NCI-H2196 treated with DMSO at 0.1 percent for 48 hours (cell line): ENCODE results near the gene CDK19.
A peak's percentile ranks its signal among the peaks of the same experiment; 100 is the strongest.
"Not testable (repeated sequence)": the region's sequence is repeated elsewhere in the genome, so short reads cannot be mapped to it uniquely, and the experiment has no call there.

Source experiments
- DNase-seq: peaks from one replicate; lab custom pipeline; 2025; ENCODE audit not compliant: unreplicated experiment; lab: John Stamatoyannopoulos, UW

Gene CDK19

DNA sequence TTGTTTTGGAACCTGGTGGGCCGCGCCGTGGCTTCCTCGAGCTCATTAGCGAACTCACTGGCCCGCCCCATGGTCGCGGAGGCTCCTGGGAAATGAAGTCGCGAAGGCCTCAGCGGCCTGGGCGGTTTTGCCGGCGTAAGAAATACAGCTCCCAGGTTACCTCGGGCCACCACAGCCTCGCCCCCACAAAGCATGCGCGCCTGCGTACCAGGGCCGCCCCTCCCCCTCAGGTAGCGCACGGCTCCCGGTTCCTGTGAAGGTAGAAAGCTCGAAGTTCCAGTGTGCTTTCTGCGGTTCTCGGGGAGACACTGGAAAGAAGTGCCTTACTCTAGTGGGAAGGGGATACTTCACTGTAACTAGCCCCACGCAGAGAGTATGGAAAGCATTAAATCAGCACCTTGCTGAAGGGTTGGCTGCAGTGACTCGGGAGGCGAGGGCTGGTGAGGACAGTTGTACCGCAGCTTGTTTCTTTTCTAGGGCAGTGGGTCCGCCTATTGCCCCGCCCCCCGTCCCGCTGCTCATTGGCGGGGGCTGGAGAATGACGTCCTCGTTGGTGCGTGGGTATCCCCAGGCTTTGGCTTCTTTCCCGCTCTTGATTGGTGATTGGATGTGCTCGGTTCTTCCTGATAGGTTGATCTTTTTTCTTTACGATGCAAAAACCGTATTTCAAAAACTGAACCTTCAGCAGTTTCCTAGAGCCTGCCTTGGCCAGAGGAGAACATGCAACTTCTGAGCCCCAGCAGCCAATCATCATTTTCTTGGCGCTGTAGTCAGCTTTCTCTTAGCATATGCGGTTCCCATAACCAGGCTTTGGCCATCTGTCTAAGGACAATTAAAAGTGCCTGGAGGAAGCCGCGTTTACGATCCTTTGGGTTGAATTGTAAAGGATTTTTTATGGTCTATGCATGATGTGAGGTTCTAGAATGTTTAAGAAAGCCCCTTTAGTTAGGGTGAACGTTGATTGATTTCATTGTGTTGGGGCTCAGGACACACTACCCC is at the start of gene CDK19:
CDK19 (minus strand) TSS at position 59 of the 999 bp plus-strand sequence. CDS start 333 bp downstream, outside the sequence.
- DNase-seq = peak; percentile 97

DNA sequence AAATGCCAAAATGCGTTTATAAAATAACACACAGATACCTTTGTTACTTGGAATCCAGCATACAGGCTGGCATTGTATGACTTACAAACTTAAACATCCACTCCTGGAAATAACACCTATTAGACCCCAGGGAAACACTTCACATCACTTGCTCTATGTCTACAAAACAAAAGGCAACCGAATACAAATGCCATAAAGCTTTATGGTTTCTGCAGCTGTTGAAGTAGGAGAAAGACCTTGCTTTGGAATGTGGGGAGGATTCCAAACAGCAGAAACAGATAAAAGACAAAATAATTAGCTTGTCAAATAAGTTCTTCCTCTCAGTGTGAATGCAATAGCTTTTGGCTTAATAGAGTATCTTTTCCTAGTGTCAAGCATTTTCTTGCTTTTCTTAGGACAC is 49.6 kb upstream of the CDK19 start:
- no peak for DNase-seq

DNA sequence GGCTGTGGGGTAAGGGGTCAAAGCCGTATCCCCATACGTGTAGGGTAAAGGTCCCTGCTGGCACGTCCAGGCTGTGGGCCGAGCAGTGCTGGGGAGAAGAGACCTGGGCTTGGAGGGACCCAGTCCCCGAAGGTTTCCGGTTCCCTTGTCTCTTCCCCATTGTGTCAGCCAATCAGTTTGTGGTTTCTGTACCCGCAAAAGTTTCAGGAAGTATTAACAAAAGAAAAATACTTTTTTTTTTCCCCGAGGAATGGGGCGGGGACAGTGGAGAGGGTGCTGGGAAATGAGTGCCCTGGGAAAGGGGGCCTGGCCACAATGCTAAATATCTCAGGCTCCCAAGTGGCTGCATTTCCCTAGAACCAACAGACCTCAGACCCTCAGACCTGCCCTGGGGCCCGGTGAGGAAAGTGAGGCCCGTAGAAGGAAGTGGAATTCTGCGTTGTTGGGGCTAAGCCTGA is 44.1 kb upstream of the CDK19 start:
- no peak for DNase-seq

GRCh38 chr6:110858562-110859214 is 43.4 kb upstream of the CDK19 start:
- no peak for DNase-seq

GRCh38 chr6:110858016-110858415 is 42.7 kb upstream of the CDK19 start:
- DNase-seq = no peak

DNA sequence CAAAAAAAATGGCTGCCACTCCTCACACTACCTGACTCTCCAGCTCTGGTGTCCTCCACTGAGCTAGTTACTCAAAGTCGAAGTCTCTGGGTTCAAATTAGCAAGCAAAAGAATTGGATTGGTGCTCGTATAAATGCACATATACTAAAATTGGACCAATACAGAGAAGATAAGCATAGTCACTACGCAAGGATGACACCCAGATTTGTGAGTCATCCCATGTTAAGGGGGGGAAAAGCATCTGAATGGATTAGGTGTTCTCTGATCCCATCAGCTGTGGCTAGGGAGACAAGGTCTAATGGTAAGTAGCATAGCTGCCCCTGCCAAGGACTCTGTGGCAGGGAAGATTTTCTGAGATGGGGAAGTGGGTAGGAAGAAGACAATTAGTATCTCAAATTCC is 41.0 kb upstream of the CDK19 start:
- no peak for DNase-seq

DNA sequence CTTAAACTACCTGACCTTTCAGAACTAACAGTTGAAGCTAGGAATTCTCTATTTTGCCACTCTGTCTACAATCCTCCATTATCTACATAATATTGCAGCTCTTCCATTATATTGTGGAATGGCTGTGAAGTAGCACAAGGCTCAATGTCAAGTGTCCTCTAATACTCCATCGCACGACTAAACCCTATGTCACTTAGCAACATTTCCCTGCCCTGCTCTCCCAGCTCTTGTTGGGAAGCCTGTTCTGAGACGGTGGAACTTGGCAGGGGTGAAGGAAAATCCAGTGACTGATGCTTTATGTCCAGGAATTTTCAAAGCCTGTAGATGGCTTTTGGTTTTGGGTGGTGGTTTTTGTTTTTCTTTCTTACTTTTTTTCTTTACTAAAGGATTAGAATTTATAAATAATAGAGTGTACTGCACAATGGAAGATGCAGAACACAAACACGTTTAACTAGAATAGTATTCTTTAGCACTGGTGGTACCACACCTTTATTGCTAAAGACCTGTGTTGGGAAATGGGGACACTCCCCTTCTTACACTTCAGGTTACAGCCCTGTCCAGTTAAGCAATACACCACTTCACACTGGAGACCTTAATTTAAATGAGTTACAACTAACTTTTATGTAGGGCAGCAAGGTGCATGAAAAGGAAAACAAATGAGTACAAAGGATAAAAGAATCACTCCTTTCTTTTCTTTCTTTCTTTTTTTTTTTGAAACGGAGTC is 38.6 kb upstream of the CDK19 start:
- no peak for DNase-seq

DNA sequence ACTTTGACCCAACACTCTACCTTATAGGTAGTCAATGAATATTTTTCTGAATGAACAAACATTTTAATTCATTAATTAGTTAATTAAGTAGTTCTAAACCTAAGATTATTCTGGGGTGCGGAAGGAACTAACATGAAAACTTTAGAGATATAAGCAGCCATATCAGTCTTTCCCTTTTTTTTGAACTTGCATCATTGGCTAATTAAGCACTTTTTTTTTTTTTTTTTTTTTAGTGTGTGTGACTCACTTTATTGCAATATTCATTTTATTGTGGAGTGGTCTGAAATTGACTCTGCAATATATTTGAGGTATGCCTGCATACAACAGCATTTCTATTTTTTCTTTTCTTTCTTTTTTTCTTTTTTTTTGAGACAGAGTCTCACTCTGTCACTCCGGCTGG is 37.5 kb upstream of the CDK19 start:
- DNase-seq = no peak

- DNase-seq = no peak
Measured at GRCh38 chr6:110849781-110850180, 34.5 kb upstream of the CDK19 start.

- DNase-seq = no peak
Measured at GRCh38 chr6:110841266-110841665, 26.0 kb upstream of the CDK19 start.

GRCh38 chr6:110835751-110836150 is 20.5 kb upstream of the CDK19 start:
- not testable (repeated sequence) for DNase-seq

DNA sequence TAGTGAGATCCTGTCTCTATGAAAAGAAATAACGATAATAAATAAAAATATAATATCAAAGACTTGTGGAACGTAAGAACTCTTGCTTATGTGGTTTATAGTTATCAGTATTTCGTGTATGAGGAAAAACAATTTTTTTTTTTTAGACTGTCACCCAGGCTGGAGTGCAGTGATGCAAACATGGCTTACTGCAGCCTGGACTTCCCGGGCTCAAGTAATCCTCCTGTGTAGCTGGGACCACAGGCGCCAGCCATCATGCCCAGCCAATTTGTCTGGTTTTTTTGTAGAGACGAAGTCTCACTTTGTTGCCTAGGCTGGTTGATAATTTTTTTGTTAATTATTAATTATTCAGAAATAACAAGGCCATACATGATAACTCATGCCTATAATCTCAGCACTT is 18.6 kb upstream of the CDK19 start:
- no peak for DNase-seq

DNA sequence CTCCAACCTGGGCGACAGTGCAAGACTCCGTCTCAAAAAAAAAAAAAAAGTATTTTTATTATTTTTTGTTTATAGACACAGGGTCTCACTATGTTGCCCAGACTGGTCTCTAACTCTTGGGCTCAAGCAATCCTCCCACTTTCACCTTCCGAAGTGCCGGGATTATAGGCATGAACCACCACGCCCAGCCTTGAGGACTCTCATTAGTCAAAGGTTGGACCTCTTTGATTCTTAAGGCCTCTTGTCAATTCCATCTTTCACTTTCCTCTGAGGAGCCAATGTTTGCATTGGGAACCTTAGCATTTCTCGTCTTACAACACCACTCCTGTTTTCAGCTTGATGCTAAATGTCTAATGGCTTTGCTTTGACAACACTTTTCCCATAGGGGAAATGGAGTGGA is 16.1 kb upstream of the CDK19 start:
- no peak for DNase-seq

DNA sequence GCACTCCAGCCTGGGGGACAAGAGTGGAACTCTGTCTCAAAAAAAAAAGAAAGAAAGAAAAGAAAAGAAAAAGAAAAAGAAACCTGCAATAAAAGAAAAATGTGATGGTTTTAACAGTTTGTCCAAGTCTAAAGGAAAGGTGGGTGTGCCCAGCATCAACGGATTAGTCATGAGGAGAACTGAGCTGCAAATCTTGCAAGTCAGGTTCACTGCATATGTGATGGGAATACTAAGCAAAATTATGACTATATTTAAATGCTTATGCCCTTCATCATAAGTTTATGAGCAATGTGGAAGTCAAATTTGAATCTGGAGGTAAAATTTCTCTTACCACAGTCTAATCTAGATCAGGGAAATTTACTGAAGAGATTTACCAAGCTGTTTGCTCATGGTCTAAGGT is 13.1 kb upstream of the CDK19 start:
- no peak for DNase-seq

DNA sequence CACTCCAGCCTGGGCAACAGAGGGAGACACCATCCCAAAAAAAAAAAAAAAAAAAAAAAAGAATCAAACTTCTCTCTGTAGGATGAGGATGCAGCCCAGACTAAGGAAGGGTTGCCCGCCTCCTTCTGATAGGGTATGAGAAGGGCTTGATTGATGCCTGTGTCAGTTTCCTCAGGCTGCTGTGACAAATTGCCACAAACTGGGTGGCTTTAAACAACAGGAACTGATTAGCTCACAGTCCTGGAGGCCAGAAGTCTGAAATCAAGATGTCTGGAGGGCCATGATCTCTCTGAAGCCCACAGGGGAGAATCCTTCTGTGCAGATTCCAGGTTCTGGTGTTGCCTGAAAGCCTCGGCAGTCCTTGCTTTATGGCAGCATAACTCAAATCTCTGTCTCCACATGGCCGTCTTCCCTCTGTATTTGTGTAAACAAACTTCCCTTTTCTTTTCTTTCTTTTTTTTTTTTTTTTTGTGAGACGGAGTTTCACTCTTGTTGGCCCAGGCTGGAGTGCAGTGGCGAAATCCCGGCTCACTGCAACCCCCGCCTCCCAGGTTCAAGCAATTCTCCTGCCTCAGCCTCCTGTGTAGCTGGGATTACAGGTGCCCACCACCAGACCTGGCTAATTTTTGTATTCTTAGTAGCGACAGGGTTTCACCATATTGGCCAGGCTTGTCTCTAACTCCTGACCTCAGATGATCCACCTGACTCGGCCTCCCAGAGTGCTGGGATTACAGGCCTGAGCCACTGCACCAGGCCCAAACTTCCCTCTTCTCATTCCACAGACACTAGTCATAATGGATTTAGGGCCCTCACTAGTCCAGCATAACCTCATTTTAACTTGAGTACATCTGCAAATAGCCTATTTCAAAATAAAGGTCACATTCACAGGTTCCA is 11.2 kb upstream of the CDK19 start:
- no peak for DNase-seq

GRCh38 chr6:110823146-110823545 is 7.9 kb upstream of the CDK19 start:
- DNase-seq = no peak

DNA sequence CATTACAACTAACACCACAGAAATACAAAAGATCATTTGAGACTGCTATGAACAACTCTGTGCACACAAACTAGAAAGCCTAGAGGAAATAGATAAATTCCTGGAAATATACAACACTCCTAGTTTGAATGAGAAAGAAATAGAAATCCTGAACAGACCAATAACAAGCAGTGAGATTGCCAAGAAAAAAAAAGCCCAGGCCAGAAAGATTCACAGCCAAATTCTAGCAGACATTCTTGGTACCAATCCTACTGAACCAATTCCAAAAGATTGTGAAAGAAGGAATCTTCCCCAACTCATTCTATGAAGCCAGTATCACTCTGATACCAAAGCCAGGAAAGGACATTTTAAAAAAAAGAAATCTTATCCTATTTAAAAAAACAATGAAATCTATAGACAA is 7.0 kb upstream of the CDK19 start:
- DNase-seq = no peak

GRCh38 chr6:110816677-110817076 is 1.4 kb upstream of the CDK19 start:
- DNase-seq = no peak

- DNase-seq = no peak
Measured at GRCh38 chr6:110815015-110815410, 256 bp downstream of the CDK19 start.
